Activated CD4-positive, alpha-beta T cell treated with anti-CD3 and anti-CD28 coated beads, Interleukin-2, amount 50 U/mL, for 24 hours (primary cell): ENCODE measurements around the gene KLHL29.
A peak's percentile ranks its signal among the peaks of the same experiment; 100 is the strongest.

Source experiments
- DNase-seq, 2 donors: peaks; one replicate each; pipeline ENCODE4 v3.0.0-alpha.2; 2020; ENCODE audit warnings: low read depth in 1 of 2, low spot score in 1 of 2

Gene KLHL29

GRCh38 chr2:23651187-23652080 lies 266.5 kb downstream of the KLHL29 start:
- DNase-seq = no peak

DNA sequence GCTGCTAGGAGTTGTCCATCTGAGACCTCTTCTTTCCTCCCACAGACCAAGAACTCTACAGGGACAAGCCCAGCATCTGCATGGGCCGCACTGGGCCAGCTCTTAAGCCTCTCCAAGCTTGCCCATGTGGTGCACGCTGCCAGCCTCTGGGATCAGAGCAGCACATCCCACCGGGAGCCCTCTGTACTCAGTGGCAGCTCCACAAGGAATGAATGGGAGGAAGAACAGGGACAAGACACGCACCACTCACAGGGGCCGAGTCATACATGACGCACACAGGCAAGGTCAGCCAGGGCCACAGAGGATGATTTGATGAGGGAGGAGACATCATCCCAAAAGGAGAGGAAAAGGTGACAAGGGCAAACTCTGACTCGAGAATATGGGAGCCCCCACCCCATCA lies 268.3 kb downstream of the KLHL29 start:
- no peak for DNase-seq

GRCh38 chr2:23654756-23655155 lies 269.8 kb downstream of the KLHL29 start:
- no peak for DNase-seq

DNA sequence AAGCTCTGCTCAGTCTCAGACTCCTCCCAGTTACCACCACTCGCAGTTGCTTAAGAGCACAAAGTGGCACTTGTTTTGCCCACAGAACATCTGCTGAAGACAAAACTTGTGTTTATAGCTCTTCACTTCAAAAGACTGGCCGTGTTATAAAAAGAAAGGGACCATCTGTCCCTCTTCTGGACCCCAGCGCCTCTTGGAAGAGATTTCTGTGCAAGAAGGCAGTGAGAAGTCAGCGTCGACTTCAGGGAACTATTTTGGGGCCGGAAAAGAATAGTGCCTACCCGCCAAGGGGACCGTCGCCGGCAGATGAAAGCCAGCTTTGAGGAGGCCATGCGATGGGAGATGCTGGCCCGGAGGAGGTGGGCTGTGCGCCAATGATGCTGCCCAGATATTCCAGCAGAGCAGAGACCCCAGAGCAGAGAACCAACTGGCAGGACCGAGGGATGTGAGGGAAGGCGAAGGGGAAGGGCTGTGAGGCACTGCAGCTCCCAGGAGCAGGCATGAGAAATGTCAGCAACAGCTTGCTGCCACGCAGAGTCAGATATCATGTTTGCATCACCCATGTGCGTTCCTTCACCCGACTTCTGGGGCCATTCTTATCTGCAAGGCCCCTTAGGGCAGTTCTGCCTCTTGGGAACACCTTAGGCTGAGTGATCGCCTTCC lies 271.1 kb downstream of the KLHL29 start:
- DNase-seq = no peak

DNA sequence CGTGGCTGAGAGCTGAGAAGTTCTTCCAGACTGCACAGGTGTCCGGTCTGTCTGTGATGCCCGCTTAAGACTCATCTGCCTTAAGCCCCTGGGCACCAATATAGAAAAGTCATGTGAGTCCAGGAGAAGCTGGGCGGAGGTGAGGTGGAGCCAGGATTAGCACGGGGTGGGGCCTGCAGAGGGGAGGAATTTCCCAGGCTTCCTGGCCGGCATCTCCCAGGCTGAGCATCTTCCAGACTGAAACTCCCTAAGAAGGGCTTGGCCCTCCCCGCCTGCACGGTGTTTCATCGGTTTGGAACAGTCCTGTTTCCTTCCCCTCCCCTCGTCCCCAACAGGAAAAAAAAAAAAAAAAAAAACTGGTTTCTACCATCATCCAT lies 271.6 kb downstream of the KLHL29 start:
- no peak for DNase-seq

GRCh38 chr2:23657371-23657770 lies 272.4 kb downstream of the KLHL29 start:
- DNase-seq = no peak

- DNase-seq = no peak
Measured at GRCh38 chr2:23657934-23658333, 273.0 kb downstream of the KLHL29 start.

- DNase-seq = peak in 1 of 2 donors; percentile 4
Measured at GRCh38 chr2:23658466-23658942, 273.5 kb downstream of the KLHL29 start.

DNA sequence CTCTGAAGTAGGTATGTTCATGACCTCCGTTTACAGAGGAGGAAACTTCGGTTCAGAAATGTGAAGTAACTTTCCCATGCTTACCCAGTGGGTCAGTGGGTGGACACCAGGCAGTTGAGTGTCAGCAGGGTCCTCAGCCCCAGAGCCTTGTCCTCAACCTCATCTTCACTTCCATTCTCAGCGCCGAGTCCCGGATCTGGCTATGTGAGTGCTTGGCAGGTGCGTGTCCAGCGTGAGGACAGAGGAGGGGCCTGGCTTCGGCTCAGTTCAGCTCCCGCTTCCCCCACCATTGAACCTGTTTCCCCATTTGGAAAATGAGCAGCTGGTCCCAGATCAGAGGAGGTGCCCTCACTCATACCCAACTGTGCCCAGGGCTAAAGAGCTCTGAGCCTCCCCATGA lies 274.3 kb downstream of the KLHL29 start:
- DNase-seq = no peak

GRCh38 chr2:23659773-23660172 lies 274.8 kb downstream of the KLHL29 start:
- no peak for DNase-seq

DNA sequence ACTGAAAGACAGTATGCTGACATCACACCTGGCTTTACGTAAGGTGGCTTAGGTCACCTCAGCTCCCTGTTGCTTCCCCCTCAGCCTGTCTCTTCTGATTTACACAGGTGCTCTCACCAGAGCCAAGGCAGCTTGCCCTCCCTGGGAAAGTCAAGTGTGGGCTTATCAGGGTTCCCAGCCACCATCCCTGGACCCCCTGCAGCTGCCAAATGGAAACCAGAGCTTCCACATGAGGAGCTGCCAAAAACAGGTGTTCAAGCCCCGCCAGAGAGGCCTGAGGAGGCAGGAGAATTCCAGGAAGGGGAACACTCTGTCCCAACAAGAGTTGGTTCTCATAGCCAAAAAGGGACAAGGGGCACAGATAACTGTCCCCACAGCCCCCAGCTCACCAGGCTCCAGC lies 275.3 kb downstream of the KLHL29 start:
- DNase-seq = no peak

DNA sequence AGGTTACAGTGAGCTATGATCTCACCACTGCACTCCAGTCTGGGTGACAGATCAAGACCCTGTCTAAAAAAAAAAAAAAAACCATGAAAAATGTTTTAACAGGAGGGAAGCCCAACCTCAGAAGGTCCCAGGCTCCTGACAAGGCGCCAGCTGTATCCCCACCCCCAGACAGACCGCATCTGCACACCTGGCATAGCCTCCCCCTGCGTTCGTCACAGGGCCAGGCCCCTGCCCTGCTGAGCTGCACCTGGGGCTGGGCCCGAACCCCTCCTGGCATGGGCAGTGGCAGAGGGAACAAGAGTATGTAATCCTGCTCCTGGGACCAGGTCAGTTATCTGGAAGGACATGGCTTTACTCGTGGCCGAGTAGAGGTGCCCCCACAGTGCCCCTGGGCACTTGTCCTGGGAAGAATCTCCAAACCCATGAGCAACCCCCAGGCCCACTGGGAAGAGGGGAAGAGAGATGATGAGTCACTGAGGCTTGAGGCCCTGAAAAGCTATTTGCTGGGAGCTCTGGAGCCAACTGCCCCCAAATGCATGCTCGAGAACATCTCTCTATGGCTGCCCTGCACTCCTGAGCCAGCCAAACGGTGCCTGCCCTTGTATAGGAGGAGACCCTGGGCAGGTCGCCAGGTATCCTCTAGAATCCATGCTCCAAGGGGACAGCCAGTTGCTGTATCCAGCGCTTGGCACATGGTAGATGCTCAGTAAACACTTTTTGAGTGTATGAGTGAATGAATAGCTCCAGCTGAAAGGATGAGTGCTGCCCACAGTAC lies 276.5 kb downstream of the KLHL29 start:
- no peak for DNase-seq

- DNase-seq = no peak
Measured at GRCh38 chr2:23662466-23662865, 277.5 kb downstream of the KLHL29 start.

DNA sequence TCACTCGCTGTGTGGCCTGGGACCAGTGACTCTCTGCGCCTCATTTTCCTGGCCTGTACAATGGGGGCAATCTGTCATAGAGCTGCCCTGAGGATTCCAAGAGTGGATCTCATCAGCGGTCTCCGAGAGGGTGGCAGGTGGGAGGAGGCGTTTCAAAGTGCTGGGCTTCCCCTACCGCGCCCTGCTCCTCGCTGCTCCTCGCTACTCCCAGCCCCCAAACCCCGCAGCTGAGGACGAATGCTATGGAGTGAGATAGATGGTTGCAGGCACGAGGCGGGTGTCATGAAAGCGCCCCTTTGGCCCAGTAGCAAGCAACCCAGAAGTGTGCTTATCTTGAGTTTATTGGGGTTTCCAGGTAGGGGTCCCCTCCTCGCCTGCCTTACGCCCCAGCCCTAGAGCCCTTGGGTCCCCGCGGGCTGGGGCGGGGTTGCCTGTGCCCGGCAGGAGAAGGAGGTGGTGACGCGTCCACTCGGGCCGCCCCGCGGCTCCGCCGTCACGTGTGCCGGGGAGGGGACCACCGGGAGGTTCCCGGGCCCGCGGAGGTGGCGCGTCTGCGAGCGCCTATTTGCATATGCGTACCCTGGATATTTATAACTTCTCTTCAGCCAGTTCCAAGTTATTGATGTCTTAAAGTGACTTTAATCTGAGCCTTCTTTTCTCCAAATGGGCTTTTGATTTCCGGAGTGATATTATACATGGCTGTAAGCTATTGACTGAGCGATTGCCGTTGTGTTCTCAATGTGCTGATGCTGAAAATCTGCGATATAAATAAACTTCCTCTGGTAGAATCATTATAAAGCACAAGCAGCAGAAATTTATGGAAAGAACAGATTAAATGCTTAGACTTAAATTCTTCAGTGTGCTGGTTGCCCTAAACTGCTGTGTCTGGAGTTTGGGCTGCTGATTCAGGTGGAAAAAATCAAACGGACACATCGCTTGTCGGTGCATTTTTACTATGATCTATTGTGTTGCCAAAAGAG lies 278.3 kb downstream of the KLHL29 start:
- DNase-seq = no peak

- DNase-seq = no peak
Measured at GRCh38 chr2:23664066-23664788, 279.2 kb downstream of the KLHL29 start.

DNA sequence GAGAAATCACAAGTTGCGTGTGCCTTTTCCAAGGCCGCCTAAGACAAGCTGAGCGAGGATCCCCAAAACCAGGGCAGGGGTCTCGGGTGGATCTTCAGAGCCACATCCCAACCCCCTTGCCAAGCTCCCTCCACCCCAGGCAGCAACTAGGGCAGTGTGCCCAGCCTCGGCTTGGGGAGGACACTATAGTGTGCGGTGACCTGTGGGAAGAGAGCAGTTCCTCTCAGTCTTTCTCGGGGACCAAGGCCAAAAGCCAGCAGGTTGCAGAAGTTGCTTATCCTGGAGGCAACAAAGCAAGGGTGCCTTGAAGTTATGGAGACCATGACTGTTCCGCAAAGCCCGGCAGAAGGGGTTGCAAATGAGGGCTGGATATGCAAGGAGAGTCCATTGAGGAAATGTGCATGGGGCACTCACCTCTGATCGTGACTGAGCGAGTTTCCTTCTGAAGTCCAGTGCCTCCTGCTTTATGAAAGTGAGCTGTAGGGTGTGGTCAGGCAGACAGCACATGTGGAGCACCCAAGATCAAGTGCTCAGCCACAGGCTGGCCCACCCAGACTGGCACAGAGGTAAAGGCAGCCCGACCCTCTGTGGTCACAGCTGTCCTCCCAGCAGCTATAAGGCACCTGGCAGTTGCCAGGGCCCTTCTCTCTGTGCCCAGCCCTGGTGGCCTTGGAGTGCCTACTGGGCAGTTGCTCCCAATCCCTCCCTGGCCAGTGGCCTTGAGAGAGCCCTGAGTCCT lies 281.4 kb downstream of the KLHL29 start:
- no peak for DNase-seq

DNA sequence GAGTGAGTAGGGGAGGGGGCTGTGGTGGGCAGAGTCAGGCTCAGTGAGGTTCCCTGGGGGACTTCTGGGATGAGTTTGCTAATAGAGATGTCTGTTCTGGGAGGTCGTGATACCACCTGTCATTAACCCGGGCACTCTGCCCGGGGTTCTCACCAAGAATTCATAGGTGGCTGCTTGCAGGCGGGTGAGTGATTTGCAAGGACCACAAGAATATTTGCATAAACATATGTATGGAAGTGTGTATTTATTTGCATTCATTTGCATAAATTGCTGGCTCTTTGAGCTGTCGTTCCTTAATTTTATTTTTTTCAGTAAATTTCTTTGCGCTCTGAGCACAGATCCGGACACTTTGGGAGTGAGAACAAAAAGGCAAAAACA lies 282.0 kb downstream of the KLHL29 start:
- no peak for DNase-seq

- no peak for DNase-seq
Measured at GRCh38 chr2:23668756-23669304, 283.9 kb downstream of the KLHL29 start.
